ENCODE results near the gene ZNF569. TPM values are rescaled to one million over a fixed set of nuclear protein-coding genes. Genes with fewer than 3 reads are reported as not detected.

Gene ZNF569
- total and polyA plus RNA-seq, 2 of the 13 experiments (the other 11 are each of a cell fraction or from before 2014, with no cell fraction given), result 1.4 to 5.7 TPM

DNA sequence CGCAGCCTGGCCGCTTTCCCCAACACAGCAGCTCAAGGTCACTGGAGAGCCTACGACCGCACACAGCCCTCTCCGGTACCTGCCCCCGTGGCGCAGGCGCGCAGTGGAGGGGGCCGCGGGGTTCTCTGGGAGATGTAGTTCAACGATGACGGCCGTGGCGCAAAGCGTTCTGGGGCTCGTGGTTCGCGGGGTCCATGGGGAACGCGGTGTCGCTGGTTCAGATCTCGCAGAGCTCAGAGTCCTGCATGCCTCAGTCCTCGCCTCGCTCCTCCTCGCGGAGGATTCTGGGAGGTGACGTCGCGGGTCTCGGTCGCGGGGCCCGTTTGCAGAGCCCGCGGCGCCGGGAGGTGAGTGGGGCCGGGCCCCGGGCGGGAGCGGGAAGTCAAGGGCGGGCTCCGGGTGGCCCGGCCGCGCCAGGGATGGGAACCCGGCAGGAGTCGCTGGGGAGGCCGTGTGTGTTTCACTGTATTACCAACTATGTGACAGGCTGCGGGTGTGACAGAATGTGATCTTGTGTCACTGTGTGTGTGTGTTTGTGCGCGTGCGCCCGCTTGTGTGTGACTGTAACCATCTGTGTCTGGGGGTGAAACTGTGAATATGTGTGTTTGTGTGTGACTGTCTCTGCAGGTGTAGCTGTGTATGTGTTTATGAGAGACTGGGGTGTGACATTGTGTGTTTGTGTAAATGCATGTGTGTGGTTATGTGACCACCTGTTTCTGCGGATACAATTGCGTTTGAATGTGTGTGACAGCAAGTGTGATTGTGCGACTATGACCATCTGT is 96.2 kb downstream of the ZNF569 start, which contains the start of gene ZNF527 (continued):
- TF ChIP-seq, protein P1, sequence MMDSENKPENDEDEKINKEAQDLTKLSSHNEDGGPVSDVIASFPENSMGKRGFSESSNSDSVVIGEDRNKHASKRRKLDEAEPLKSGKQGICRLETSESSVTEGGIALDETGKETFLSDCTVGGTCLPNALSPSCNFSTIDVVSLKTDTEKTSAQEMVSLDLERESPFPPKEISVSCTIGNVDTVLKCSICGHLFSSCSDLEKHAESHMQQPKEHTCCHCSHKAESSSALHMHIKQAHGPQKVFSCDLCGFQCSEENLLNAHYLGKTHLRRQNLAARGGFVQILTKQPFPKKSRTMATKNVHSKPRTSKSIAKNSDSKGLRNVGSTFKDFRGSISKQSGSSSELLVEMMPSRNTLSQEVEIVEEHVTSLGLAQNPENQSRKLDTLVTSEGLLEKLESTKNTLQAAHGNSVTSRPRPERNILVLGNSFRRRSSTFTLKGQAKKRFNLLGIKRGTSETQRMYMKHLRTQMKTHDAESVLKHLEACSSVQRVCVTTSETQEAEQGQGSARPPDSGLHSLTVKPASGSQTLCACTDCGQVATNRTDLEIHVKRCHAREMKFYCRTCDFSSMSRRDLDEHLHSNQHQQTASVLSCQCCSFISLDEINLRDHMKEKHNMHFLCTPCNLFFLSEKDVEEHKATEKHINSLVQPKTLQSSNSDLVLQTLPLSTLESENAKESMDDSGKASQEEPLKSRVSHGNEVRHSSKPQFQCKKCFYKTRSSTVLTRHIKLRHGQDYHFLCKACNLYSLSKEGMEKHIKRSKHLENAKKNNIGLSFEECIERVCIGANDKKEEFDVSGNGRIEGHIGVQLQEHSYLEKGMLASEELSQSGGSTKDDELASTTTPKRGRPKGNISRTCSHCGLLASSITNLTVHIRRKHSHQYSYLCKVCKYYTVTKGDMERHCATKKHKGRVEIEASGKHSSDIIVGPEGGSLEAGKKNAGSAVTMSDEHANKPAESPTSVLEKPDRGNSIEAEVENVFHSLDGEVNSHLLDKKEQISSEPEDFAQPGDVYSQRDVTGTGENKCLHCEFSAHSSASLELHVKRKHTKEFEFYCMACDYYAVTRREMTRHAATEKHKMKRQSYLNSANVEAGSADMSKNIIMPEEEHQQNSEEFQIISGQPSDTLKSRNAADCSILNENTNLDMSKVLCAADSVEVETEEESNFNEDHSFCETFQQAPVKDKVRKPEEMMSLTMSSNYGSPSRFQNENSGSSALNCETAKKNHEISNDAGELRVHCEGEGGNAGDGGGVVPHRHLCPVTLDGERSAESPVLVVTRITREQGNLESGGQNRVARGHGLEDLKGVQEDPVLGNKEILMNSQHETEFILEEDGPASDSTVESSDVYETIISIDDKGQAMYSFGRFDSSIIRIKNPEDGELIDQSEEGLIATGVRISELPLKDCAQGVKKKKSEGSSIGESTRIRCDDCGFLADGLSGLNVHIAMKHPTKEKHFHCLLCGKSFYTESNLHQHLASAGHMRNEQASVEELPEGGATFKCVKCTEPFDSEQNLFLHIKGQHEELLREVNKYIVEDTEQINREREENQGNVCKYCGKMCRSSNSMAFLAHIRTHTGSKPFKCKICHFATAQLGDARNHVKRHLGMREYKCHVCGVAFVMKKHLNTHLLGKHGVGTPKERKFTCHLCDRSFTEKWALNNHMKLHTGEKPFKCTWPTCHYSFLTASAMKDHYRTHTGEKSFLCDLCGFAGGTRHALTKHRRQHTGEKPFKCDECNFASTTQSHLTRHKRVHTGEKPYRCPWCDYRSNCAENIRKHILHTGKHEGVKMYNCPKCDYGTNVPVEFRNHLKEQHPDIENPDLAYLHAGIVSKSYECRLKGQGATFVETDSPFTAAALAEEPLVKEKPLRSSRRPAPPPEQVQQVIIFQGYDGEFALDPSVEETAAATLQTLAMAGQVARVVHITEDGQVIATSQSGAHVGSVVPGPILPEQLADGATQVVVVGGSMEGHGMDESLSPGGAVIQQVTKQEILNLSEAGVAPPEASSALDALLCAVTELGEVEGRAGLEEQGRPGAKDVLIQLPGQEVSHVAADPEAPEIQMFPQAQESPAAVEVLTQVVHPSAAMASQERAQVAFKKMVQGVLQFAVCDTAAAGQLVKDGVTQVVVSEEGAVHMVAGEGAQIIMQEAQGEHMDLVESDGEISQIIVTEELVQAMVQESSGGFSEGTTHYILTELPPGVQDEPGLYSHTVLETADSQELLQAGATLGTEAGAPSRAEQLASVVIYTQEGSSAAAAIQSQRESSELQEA (CRISPR knock-in tag; IDR thresholded peaks at IDR 0.05; ENCODE audit: not compliant biosample characterization), result no peak
- TF ChIP-seq, protein P2, sequence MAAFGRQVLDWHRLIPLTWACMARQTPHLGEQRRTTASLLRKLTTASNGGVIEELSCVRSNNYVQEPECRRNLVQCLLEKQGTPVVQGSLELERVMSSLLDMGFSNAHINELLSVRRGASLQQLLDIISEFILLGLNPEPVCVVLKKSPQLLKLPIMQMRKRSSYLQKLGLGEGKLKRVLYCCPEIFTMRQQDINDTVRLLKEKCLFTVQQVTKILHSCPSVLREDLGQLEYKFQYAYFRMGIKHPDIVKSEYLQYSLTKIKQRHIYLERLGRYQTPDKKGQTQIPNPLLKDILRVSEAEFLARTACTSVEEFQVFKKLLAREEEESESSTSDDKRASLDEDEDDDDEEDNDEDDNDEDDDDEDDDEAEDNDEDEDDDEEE (CRISPR knock-in tag; IDR thresholded peaks at IDR 0.05), result no peak
- TF ChIP-seq ZSCAN30 (CRISPR knock-in tag; IDR thresholded peaks at IDR 0.05) (no peak), ZNF264 (CRISPR knock-in tag; IDR thresholded peaks at IDR 0.05) (peak; percentile 75; the same call in 1 of the 2 replicates), ZNF891 (CRISPR knock-in tag; IDR thresholded peaks at IDR 0.05) (peak; percentile 48; the same call in 1 of the 2 replicates), NFE2 (CRISPR knock-in tag; IDR thresholded peaks at IDR 0.05) (no peak), CHD2 (IDR thresholded peaks at IDR 0.05; ENCODE audit: low read depth, low read length) (peak; percentile 91), ZFP1 (CRISPR knock-in tag; IDR thresholded peaks at IDR 0.05) (peak; percentile 72; the same call in 1 of the 2 replicates), TSC22D2 (CRISPR knock-in tag; IDR thresholded peaks at IDR 0.05; ENCODE audit: borderline replicate concordance) (no peak), ZNF782 (CRISPR knock-in tag; IDR thresholded peaks at IDR 0.05; ENCODE audit: borderline replicate concordance) (no peak), PCBP2 (optimal IDR thresholded peaks at IDR 0.05; ENCODE audit: low read depth, low read length, poor library complexity, severe bottlenecking) (no peak), ZNF674 (CRISPR knock-in tag; IDR thresholded peaks at IDR 0.05; ENCODE audit: low read depth) (0 out of 2 replicates have a peak, but pooled peaks have one; percentile 47), MEIS1 (CRISPR knock-in tag; IDR thresholded peaks at IDR 0.05; ENCODE audit: borderline replicate concordance) (no peak), GZF1 (CRISPR knock-in tag; IDR thresholded peaks at IDR 0.05) (no peak), SNRNP70 (IDR thresholded peaks at IDR 0.05; ENCODE audit: low read depth, low read length) (no peak), MXD1 (CRISPR knock-in tag; IDR thresholded peaks at IDR 0.05) (peak; percentile 75; the same call in 1 of the 2 replicates), ZBTB20 (CRISPR knock-in tag; IDR thresholded peaks at IDR 0.05; ENCODE audit: borderline replicate concordance, low read depth) (no peak), SMC3 (IDR thresholded peaks at IDR 0.05; ENCODE audit: low read length) (no peak)
- TF ChIP-seq, protein P3, sequence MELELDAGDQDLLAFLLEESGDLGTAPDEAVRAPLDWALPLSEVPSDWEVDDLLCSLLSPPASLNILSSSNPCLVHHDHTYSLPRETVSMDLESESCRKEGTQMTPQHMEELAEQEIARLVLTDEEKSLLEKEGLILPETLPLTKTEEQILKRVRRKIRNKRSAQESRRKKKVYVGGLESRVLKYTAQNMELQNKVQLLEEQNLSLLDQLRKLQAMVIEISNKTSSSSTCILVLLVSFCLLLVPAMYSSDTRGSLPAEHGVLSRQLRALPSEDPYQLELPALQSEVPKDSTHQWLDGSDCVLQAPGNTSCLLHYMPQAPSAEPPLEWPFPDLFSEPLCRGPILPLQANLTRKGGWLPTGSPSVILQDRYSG (CRISPR knock-in tag; IDR thresholded peaks at IDR 0.05), result no peak

Measured in HepG2 (cell line).